Stimulated activated effector memory CD8-positive, alpha-beta T cell treated with anti-CD3 and anti-CD28 coated beads, Interleukin-12 subunit alpha, Interleukin-12 subunit beta, amount 100 ng/mL, for 72 hours (primary cell): Measurements from ENCODE around the gene AS3MT.
"Not testable (repeated sequence)": the region's sequence is repeated elsewhere in the genome, so short reads cannot be mapped to it uniquely, and the experiment has no call there.

Experiments
- ATAC-seq: fragments of 150-1000 bp; cut with Tn5 transposase; 2 replicates; pipeline ENCODE4 v1.10.0; 2021
- DNase-seq, 2 donors: peaks; one replicate each; pipeline ENCODE4 v3.0.0; 2021 to 2022; ENCODE audit warnings: low spot score in 2 of 2
- H3K27ac Mint-ChIP-seq: one replicate; pipeline ENCODE4 v1.8.0; 2022; ENCODE audit warnings: mild to moderate bottlenecking, mixed read lengths
- H3K36me3 Mint-ChIP-seq: one replicate; pipeline ENCODE4 v1.8.0; 2022; ENCODE audit warnings: mild to moderate bottlenecking, mixed read lengths
- H3K4me1 Mint-ChIP-seq: one replicate; pipeline ENCODE4 v1.8.0; 2022; ENCODE audit warnings: mixed read lengths
- H3K4me3 Mint-ChIP-seq: one replicate; pipeline ENCODE4 v1.8.0; 2022; ENCODE audit warnings: mild to moderate bottlenecking, mixed read lengths
- H3K9me3 Mint-ChIP-seq: one replicate; pipeline ENCODE4 v1.8.0; 2022; ENCODE audit warnings: mixed read lengths

AS3MT gene

DNA sequence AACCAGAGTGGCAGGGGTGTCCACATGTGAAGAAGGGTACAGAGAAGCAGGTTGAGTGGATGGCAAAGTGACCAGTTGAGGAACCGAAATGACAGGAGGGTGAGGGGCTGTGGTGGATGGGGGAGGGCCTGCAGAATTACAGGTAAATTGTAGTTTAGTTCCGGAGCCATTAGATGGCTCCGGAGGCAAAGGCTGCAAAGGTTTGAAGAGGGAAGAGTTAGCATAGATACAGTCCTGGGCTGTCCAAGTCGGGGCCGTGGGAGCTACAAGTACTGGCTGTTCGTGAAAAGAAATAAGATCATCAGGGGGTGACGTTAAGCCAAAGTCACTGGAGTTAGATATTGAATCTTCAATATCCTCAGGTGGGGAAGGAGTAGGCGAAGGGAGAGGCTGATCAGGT, 26.1 kb upstream of the AS3MT start:
- ATAC-seq, H3K36me3 Mint-ChIP-seq, H3K9me3 Mint-ChIP-seq, DNase-seq, H3K4me1 Mint-ChIP-seq, H3K4me3 Mint-ChIP-seq, H3K27ac Mint-ChIP-seq: not testable (repeated sequence)

DNA sequence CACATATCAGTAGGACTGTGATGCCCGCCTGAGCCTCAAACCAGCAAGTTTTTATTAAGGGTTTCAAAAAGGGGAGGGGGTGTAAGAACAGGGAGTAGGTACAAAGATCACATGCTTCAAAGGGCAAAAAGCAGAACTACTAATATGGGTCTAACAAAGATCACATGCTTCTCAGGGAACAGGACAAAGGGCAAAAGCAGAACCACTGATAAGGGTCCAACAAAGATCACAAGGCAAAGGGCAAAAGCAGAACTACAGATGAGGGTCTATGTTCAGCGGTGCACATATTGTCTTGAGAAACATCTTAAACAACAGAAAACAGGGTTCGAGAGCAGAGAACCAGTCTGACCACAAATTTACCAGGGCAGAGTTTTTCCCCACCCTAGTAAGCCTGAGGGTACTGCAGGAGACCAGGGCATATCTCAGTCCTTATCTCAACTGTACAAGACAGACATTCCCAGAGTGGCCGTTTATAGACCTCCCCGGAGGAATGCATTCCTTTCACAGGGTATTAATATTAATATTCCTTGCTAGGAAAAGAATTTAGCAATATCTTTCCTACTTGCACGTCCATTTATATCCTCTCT, 25.0 kb upstream of the AS3MT start:
- H3K27ac Mint-ChIP-seq, ATAC-seq, DNase-seq, H3K4me1 Mint-ChIP-seq, H3K9me3 Mint-ChIP-seq, H3K4me3 Mint-ChIP-seq, H3K36me3 Mint-ChIP-seq: not testable (repeated sequence)

DNA sequence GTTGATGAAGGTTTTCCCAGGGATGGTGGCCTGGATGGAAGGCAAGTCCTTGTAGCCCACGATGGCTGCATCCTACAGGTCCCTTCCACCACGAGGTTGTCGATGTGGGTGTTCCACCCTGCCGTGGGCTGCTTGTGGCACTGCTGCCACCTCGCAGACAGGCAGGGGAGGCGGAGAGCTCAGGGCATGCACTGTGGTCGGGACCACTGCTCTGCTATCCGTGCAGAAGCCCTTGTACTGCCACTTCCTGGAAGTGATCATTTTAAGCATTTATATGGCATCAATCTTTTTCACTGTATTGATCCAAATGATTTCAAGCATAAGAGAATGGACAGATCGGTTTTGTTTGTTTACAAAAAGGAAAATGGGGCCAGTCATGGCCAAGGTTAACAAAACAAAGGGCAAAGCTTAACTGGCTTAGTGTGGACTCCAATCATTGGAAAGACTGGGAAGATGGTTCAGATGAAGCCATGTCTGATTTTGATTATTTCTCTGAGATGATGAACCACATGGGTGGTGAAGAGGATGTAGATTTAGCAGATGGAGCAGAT, 23.8 kb upstream of the AS3MT start:
- Mint-ChIP-seq H3K4me3 (no peak overlapping the region), H3K9me3 (no peaks in the 10 kb centered on the region), H3K4me1 (no peaks in the 10 kb centered on the region), H3K27ac (no peak overlapping the region), H3K36me3 (no peaks in the 10 kb centered on the region)
- DNase-seq (no peak), ATAC-seq (no peak)

- Mint-ChIP-seq H3K36me3 (no peaks in the 10 kb centered on the region), H3K4me1 (peaks cover 7% of the 10 kb centered on the region), H3K9me3 (no peaks in the 10 kb centered on the region), H3K4me3 (no peak overlapping the region), H3K27ac (no peak overlapping the region)
- ATAC-seq (no peak), DNase-seq (no peak)
Observed at GRCh38 chr10:102850025-102850518, 19.2 kb upstream of the AS3MT start.

GRCh38 chr10:102853237-102853636, 16.0 kb upstream of the AS3MT start:
- not testable (repeated sequence) for ATAC-seq, H3K9me3 Mint-ChIP-seq, H3K36me3 Mint-ChIP-seq, H3K4me3 Mint-ChIP-seq, DNase-seq, H3K27ac Mint-ChIP-seq
- H3K4me1 Mint-ChIP-seq: peaks cover 20% of the 10 kb centered on the region

DNA sequence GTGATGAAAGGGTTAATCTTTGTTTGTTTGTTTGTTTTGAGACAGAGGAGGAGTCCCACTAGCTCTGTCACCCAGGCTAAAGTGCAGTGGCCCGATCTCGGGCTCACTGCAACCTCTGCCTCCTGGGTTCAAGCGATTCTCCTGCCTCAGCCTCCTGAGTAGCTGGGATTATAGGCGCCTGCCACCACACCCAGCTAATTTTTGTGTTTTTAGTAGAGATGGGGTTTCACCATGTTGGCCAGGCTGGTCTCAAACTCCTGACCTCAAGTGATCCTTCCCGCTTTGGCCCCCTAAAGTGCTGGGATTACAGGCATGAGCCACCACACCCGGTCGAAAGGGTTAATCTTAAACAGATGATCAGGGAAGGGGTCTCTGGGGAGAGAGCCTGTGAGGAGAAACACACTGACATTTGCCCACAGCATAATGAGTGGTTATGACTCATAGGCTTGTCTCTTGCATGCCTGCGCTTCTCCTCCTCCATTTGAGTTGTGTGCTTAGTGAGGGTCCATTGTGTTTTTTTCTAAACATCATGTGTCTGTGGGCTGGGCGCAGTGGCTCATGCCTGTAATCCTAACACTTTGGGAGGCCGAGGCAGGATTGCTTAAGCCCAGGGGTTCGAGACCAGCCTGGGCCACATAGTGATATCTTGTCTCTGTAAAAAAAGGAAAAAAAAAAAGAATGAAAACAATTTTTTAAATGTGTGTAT, 13.4 kb upstream of the AS3MT start:
- ATAC-seq, H3K9me3 Mint-ChIP-seq, H3K36me3 Mint-ChIP-seq, H3K27ac Mint-ChIP-seq, DNase-seq: not testable (repeated sequence)
- Mint-ChIP-seq H3K4me1 (peaks cover 20% of the 10 kb centered on the region), H3K4me3 (peak overlapping the region; percentile 30)

GRCh38 chr10:102856758-102857424, 12.4 kb upstream of the AS3MT start:
- no peak overlapping the region for H3K27ac Mint-ChIP-seq
- no peak for DNase-seq
- ATAC-seq: no peak

GRCh38 chr10:102859911-102860310, 9.4 kb upstream of the AS3MT start:
- H3K9me3 Mint-ChIP-seq: no peaks in the 10 kb centered on the region
- peaks cover 12% of the 10 kb centered on the region for H3K4me1 Mint-ChIP-seq
- H3K36me3 Mint-ChIP-seq: peaks cover 50% of the 10 kb centered on the region
- no peak for ATAC-seq
- no peak for DNase-seq
- no peak overlapping the region for H3K4me3 Mint-ChIP-seq
- no peak overlapping the region for H3K27ac Mint-ChIP-seq

More at GRCh38 chr10:102856758-102857424, 12.4 kb upstream of the AS3MT start:
- H3K9me3 Mint-ChIP-seq: no peaks in the 10 kb centered on the region
- peaks cover 20% of the 10 kb centered on the region for H3K4me1 Mint-ChIP-seq
- peaks cover 20% of the 10 kb centered on the region for H3K36me3 Mint-ChIP-seq
- H3K4me3 Mint-ChIP-seq: no peak overlapping the region

GRCh38 chr10:102863660-102864059, 5.6 kb upstream of the AS3MT start:
- ATAC-seq: no peak
- Mint-ChIP-seq H3K27ac (no peak overlapping the region), H3K36me3 (peaks cover 53% of the 10 kb centered on the region), H3K4me3 (no peak overlapping the region), H3K9me3 (no peaks in the 10 kb centered on the region), H3K4me1 (no peaks in the 10 kb centered on the region)
- DNase-seq: no peak

GRCh38 chr10:102865620-102866019, 3.6 kb upstream of the AS3MT start:
- ATAC-seq (no peak), DNase-seq (no peak)
- H3K36me3 Mint-ChIP-seq: peaks cover 43% of the 10 kb centered on the region
- no peak overlapping the region for H3K27ac Mint-ChIP-seq
- H3K4me1 Mint-ChIP-seq: peaks cover 13% of the 10 kb centered on the region
- no peaks in the 10 kb centered on the region for H3K9me3 Mint-ChIP-seq
- H3K4me3 Mint-ChIP-seq: no peak overlapping the region

GRCh38 chr10:102868911-102869257, 386 bp upstream of the AS3MT start:
- Mint-ChIP-seq H3K9me3 (no peaks in the 10 kb centered on the region), H3K27ac (no peak overlapping the region), H3K36me3 (peaks cover 13% of the 10 kb centered on the region), H3K4me3 (peak overlapping the region; percentile 60), H3K4me1 (peaks cover 13% of the 10 kb centered on the region)
- DNase-seq (no peak), ATAC-seq (no peak)

- peaks cover 13% of the 10 kb centered on the region for H3K4me1 Mint-ChIP-seq
- no peak overlapping the region for H3K27ac Mint-ChIP-seq
- no peak for DNase-seq
- ATAC-seq: no peak
- H3K9me3 Mint-ChIP-seq: no peaks in the 10 kb centered on the region
- H3K4me3 Mint-ChIP-seq: peak overlapping the region; percentile 60
- H3K36me3 Mint-ChIP-seq: no peaks in the 10 kb centered on the region
Observed at GRCh38 chr10:102870221-102870620, 951 bp downstream of the AS3MT start.

- Mint-ChIP-seq H3K9me3 (no peaks in the 10 kb centered on the region), H3K36me3 (no peaks in the 10 kb centered on the region), H3K27ac (no peak overlapping the region), H3K4me1 (peaks cover 13% of the 10 kb centered on the region), H3K4me3 (no peak overlapping the region)
- ATAC-seq (no peak), DNase-seq (no peak)
Observed at GRCh38 chr10:102872163-102872562, 2.9 kb downstream of the AS3MT start.

DNA sequence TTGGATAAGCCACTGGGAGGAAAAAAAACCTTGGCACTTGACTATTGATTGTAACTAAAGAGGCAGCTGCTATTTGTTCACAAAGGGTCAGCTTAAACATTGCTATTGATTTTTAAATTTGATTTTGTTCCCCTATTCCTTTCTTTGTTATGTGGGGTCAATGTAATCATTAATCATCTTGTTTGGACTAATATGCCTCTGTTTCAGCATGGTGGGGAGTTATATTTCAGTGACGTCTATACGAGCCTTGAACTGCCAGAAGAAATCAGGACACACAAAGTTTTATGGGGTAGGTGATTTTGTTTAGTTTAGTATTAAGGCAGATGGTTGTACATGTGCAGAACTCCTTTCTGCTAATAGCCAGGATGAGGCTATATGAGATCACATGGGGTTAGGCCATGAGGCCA, 7.5 kb downstream of the AS3MT start:
- DNase-seq (no peak), ATAC-seq (no peak)
- no peaks in the 10 kb centered on the region for H3K4me1 Mint-ChIP-seq
- H3K4me3 Mint-ChIP-seq: no peak overlapping the region
- no peaks in the 10 kb centered on the region for H3K9me3 Mint-ChIP-seq
- H3K27ac Mint-ChIP-seq: no peak overlapping the region
- no peaks in the 10 kb centered on the region for H3K36me3 Mint-ChIP-seq

- Mint-ChIP-seq H3K4me3 (no peak overlapping the region), H3K4me1 (no peaks in the 10 kb centered on the region), H3K36me3 (no peaks in the 10 kb centered on the region), H3K27ac (no peak overlapping the region), H3K9me3 (no peaks in the 10 kb centered on the region)
- no peak for DNase-seq
- no peak for ATAC-seq
Observed at GRCh38 chr10:102878629-102879028, 9.4 kb downstream of the AS3MT start.

DNA sequence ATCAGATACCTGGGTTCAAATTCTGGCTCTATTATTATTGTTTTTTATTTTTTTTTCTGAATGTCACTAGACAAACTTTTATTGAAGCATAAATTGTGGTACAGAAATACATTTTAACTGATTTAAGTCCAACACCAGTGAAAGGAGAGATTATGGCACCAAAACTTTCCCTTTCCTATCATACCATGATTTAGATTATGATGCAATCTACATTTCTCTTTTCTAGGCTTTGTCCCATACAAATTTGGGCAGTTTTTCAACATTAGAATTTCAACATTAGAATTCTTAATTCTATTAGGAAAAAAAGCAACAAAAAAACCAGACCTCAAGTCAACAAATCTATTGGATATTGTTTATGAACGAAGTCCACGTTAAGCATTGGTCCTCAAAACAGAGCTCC, 11.0 kb downstream of the AS3MT start:
- Mint-ChIP-seq H3K4me3 (no peak overlapping the region), H3K27ac (no peak overlapping the region), H3K4me1 (no peaks in the 10 kb centered on the region), H3K9me3 (no peaks in the 10 kb centered on the region), H3K36me3 (no peaks in the 10 kb centered on the region)
- ATAC-seq (no peak), DNase-seq (no peak)
